HG02884 (cell line): ENCODE results near the gene RALGAPA2.

ENCODE experiments used
- ATAC-seq: cut with Tn5 transposase; IDR thresholded peaks from one replicate; pipeline ENCODE4 v1.9.1; 2021; ENCODE audit warnings: mild to moderate bottlenecking, moderate library complexity; ENCODE audit not compliant: unreplicated experiment

The RALGAPA2 gene

DNA sequence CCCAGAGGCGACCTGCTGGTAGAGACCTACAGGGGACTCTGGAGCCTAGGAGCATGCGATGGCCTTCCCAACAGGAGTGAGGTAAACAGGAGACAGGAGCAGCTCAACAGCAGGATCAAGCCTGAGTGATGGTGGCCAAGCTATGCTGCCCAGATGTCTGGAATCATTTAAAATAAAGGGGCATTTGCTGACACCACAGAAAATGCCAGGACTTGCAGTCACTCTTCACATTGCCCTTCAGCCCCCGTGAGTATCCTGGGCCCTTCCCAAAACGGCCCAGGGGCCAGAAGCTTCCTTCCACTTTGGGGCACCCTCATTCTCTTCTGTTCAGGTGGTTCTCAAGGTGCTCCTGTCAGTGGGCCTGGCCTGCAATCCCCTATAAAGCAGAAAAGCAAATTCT lies 321.3 kb downstream of the RALGAPA2 start:
- ATAC-seq: no peak

DNA sequence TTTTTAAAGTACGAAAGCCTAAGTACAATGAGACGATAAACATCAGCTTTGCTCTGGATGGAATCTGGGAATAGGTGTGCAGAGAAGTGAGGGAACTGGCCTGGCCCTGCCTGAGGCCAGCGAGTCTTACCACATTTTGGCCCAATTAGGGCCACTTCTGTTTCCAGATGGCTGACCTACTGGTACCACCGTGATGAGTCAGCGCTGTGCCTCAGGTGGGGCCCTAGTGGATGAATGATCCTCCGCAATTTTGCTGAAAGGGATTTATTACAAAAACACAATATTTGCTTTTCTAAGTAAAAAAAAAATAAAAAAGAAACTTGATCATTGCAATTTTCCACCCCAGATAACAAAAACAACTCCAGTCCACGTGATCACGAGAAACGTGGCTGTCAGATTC lies 322.1 kb downstream of the RALGAPA2 start:
- no peak for ATAC-seq

DNA sequence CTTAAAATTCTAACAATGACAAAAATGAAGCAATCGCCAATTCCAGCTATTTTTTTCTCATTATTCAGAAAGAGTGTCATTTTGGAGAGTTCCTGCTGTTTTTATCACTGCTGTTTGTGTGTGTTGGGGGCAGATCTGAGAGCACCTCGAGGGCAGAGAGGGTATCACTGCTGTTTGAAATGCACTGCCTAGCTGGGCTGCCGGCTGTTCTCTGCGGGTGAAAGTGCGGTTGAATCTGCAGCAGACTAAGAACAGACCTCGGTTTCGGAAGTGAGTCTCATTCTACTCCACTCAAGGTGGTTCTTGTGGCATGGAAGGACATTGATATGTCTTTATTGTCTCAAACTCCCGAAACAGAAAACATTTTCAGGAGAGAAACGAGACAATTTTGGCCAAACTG lies 326.3 kb downstream of the RALGAPA2 start:
- no peak for ATAC-seq

DNA sequence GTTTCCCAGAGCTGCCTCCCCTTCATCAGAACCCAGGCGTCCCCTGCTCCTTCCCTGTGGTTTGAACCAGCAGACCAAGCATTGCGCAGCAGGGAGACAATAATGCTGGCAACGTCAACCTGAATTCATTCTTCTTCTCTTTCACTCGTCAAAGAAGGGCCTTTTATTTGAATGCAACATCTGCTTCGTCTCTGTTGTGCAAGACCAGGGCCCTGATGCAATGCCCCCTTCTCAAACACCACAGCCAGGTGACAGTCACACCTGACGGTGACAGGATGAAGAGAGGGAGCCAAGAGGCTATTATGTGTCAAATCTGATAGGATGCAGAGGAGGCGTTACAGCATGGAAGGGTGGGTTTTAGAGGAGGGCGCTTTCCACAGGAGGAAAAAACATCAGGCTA lies 336.6 kb downstream of the RALGAPA2 start:
- ATAC-seq: no peak

DNA sequence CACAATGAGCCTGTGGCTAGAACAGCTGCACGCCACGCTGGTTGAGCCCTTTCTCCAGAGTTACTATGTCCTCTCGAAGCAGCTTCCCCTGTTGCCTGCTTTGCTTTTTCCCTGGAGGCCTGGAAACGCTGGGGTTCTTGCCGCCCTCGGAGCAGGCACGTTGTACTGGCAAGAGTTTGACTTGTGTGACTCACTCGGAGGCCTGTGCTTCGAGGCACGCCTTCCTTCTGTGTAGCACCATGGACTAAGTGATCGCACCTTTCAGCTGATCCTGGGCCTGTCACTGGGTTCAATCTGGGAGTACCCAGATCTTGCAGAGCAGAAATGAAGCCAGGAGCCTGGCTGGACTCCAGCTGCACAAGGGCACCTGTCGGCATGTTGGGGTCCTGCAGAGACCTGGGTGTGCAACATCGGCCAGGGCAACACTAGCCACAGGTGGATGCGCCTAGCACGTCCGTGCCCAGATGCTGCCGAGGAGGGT lies 339.3 kb downstream of the RALGAPA2 start:
- ATAC-seq: no peak

DNA sequence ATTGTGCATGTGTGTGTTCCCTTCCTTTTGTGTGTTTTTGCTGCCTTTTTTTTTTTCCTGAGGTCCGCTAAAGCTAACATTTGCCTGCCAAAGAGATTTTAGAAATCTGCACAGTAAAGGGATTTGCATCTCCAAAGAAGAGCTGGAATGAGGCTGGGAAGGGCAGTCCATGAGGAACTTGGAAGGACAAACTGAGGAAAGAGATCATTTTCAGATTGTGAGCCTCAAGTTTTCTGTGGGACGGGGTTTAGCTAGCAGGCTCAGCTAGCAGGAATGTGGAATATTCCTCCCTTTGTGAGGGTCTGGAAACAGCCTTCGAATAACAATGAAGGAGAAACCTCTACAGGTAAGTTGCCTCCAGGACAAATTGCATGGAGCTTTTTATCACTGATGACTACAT lies 340.8 kb downstream of the RALGAPA2 start:
- ATAC-seq: no peak

DNA sequence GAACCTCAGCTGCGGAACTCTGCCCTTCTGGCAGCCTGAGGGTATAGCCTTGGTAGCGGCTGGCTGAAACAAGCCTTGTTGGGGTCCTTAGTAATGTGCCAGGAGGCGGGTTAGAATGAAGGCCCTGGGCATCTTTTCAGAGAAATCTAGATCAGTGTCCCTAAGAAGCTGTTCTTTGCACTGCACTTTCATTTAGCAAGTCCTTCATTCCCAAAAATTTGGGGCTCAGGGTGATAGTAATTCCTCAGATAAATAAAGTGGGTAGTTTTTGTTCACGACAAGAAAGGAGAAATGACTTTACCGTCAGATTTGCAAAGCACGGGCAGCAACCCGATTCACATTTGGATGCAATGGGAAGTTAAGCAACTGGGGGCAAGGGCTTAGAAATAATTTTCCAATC lies 341.4 kb downstream of the RALGAPA2 start:
- no peak for ATAC-seq

DNA sequence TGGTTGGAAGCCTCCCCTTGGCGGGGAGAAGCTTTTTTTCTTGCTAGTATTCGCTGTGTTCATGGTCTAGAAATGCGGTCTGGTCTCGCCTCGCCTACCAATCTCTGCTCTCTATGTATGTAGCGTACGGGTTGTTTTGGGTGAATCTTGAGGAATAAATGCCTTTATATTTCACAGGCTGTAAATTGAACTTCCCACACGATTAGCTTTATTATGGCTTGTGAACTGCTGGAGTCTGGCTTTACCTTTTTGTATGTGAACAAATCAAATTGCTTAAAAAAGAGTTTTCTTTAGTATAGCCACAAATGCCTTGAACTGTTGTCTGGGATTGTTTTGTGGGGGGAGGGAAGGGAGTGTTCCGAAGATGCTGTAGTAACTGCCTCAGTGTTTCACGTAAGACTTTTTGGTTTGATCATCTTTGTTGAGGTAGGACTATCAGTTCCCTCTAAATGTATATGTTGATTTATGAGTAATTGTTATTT lies 342.3 kb downstream of the RALGAPA2 start:
- no peak for ATAC-seq

DNA sequence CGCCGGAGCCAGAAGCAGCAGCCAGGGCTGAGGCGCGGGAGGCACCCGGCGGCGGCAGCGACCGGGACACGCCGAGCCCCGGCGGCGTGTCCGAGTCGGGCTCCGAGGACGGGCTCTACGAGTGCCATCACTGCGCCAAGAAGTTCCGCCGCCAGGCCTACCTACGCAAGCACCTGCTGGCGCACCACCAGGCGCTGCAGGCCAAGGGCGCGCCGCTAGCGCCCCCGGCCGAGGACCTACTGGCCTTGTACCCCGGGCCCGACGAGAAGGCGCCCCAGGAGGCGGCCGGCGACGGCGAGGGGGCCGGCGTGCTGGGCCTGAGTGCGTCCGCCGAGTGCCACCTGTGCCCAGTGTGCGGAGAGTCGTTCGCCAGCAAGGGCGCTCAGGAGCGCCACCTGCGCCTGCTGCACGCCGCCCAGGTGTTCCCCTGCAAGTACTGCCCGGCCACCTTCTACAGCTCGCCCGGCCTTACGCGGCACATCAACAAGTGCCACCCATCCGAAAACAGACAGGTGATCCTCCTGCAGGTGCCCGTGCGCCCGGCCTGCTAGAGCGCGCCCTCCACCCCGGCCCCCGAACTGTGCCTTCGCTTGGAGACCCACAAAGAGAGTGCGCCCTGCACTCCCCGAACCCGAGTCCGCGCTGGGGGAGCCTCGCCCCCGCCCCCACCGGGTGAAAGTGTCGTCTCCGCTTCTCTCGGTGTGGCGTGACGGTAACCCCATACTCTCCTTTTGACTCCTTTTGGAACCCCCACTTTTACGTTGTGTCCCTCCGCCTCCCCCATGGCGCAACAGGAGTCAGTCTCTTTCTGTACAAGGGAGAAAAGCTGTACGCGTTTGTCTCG lies 343.0 kb downstream of the RALGAPA2 start:
- no peak for ATAC-seq

DNA sequence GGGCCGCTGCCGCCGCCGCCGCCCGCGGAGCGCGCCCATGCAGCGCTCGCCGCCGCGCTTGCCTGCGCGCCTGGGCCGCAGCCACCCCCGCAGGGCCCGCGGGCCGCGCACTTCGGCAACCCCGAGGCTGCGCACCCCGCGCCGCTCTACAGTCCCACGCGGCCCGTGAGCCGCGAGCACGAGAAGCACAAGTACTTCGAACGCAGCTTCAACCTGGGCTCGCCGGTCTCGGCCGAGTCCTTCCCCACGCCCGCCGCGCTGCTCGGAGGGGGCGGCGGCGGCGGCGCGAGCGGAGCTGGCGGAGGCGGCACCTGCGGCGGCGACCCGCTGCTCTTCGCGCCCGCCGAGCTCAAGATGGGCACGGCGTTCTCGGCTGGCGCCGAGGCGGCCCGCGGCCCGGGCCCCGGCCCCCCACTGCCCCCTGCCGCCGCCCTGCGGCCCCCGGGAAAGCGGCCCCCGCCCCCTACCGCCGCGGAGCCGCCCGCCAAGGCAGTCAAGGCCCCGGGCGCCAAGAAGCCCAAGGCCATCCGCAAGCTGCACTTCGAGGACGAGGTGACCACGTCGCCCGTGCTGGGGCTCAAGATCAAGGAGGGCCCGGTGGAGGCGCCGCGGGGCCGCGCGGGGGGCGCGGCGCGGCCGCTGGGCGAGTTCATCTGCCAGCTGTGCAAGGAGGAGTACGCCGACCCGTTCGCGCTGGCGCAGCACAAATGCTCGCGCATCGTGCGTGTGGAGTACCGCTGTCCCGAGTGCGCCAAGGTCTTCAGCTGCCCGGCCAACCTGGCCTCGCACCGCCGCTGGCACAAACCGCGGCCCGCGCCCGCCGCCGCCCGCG lies 343.8 kb downstream of the RALGAPA2 start:
- no peak for ATAC-seq

DNA sequence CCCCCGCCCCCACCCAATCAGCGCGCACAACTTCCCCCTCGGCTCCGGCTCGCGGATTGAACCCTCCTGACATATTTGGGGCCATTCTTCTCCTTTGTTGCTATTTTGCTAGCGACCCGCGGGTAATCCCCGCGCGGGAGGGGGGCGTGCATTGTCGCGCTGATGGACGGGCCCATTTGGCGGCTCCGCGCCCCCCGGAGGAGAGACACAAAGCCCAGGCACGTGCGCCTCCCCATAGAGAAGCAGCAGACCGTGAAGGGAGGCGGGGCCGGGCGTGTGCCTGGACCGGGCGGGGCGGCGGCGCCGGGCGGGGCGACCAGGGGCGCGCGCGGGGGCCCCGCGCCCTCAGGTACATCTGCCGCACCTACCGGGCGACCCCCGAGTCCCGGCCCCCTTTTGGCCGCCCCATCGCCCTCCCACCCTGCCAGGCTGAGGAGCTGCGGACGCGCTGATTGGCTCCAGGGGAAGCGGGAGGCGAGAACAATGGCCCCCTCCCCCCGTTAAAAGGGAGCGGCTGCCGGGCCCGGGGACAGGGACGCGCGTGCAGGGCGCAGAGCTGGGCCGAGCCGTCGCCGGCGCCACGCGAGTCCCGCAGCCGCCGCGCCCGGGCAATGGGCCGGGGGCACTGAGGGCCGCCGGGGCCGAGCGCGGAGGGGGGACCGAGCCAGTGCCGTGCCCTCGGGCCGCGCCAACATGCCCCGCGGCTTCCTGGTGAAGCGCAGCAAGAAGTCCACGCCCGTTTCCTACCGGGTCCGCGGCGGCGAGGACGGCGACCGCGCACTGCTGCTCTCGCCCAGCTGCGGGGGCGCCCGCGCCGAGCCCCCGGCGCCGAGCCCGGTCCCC lies 344.6 kb downstream of the RALGAPA2 start, which contains the start of gene INSM1:
Gene INSM1 (plus strand): TSS at position 530 of the 843 bp plus-strand sequence. CDS start 164 bp downstream, at position 694.
- no peak for ATAC-seq

DNA sequence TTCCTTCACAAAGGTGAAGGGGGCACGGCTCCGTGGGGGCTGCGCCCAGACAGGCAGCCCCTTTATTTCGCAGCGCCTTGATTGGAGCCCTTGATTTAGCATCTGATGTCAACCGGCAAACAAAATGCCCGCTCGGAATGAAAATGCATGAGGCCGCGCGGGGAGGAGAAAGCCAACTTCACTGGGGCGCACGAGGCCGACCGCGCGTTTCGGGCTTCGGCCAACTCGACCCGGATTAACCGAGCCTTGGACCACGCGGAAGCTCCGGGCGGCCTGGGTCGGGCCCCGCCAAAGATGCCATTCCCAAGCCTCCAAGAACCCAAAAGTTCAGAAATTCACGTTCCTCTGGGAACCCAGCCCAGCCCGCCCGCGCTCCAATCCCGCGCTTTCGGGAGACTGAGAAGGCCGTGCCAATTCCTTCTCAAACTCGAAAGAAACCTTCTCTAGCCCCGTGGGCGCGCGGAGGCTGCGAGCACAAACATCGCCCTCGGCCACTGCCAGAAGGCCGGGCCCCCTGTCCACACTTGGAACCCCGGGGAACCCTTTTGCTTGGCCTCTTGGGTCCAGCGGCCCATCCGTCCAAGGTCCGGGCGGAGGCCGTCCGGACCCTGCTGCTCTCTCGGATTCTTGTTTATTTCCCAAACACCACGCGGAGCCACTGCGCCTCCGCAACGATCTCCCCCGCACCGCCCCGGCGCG lies 345.4 kb downstream of the RALGAPA2 start:
- no peak for ATAC-seq

DNA sequence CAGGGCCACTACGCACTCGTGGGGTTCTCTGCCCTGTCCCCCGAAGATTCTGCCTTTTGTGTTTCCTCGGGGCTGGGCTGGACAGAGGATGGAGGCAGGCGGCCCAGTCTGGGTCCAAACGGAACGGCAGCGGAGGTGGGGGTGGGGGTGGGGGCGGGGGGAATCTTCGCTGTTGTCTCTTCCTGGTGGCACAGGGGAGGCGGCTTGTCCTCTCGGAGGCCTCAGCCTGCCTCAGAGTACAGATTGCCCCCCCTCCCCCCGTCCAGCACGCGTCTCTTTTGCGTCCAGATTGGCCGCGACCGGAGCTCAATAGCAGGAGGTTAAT lies 345.9 kb downstream of the RALGAPA2 start:
- ATAC-seq: no peak

DNA sequence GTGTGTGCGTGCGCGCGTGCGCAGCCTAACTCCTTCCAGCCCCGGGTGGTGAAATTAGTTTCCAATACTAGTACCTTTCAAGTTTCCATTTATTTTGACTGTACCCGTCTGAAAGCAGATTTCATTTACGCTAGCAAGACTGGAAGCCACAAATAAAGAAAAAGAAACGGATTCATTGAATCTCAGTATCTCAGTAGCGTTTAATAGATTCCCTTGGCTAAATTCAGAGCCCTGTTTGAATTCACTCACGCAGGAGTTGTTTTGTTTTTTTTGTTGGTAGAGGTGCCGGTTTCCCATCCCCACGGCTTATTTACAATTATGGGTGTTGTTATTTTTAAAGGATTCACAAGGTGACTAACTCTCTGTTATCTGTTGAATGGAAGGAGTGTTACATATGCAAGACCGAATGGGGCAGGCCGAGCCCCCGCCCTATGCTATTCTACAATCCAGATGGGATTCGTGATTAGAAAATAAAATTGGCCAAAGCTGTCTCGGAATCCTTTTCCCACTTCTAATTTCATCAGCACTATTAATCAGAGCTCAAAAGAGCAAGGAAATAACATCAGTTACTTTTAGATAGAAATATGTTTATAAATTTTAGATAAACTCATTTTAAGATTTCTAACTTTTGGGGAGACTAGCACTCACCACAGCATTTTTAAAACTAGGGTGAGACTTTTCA lies 346.8 kb downstream of the RALGAPA2 start:
- ATAC-seq: no peak

DNA sequence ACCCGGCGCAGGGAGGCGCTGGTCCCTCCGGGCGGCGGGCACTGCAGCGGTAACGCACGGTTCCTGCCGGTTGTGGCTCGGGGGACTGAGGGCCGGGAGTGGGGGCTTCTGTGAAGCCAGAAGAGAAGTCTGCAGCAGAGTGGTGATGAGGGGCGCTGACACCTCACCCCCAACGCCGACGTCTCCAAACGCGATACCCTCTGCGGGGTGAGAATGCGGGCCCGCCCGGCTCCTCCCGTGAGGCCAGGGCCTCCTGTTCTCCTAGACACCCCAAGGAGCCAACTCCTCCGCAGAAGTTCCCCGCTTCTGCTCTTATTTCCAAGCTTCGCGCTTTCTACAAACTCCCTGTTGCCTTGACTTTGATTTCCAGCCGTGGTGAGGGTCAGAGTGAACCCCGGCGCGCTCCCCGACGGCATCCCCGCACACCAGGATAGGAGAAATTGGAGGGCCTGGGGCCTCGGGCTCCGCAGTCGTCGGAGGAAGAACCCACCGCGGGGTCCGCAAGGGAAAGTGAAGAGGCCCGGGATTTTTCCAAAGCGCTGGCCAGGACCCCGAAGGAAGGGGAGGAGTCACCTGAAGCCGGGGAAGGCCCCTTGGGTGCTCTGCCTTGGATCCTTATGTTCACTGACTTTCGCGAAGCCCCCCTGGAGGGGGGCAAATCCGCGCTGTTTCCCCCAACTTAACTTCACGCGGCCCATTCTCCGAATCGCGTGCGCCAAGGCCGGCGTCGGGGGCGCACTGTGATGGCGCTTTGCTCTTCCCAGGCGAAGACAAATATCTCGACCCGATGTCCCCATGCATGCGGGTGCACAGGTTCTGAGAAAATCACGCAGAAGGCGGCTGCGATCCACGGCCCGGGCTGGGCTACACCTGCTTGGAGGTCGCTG lies 347.6 kb downstream of the RALGAPA2 start:
- no peak for ATAC-seq

DNA sequence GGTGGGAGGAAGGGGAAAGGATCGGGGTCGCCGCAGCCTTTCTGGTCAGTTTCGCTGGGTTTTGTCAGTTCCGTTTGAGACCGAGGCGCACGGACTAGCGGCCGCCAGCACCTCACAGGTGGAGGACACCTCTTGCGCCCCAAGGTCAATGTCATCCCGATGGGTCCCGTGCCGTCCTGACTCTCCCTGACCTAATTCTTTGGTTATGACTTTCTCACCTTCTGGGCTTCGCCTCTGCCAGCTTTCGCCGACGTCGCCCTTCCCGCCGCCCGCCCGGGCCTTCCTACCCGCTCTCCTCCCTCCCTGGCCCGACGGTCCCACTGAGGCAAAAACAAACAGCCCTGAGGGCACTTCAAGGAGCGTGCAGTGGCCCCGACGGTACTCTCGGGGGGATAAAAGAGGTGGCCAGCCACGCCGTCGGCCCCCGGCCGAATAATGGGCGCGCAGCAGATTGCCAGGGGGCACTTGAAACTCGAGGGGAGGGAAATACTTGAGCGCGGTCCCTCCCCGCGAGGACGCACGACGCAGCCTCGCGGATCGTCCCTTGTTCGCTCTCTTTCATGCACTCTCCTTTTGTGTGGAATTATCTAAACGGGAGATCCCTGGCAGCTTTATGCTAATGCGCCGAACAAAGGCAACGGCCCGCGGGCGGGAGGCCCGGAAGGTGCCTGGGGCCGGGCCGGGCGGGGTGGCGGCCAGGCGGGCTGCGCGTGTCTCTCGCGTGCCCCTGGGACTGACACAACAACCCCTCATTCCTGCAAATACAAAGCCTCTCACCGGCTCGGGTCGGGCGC lies 348.4 kb downstream of the RALGAPA2 start:
- ATAC-seq: no peak

DNA sequence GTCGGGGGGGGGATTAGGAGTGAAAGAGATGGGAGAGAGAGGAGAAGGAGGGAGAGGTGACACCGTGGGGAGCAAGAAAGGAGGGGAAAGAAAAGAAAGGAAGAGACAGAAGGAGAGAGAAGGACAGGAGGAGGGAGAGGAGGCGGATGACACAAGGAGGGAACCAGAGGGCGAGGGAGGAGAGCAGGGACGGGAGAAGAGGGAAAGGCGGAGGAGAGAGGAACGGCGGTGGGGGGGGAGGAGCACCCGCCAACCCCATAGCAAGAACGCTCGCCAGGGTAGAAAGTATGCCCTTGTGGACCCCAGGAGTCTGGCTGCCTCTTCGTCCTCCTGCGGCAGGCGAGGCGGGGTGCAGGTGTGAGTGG lies 349.0 kb downstream of the RALGAPA2 start:
- no peak for ATAC-seq
